AG08396 (cell line): ENCODE measurements around the gene ARHGAP6.

Source experiments
- DNase-seq: peaks from one replicate; pipeline ENCODE4 v3.0.0; 2012; ENCODE audit warnings: low spot score, mixed read lengths

The ARHGAP6 gene, protein sequence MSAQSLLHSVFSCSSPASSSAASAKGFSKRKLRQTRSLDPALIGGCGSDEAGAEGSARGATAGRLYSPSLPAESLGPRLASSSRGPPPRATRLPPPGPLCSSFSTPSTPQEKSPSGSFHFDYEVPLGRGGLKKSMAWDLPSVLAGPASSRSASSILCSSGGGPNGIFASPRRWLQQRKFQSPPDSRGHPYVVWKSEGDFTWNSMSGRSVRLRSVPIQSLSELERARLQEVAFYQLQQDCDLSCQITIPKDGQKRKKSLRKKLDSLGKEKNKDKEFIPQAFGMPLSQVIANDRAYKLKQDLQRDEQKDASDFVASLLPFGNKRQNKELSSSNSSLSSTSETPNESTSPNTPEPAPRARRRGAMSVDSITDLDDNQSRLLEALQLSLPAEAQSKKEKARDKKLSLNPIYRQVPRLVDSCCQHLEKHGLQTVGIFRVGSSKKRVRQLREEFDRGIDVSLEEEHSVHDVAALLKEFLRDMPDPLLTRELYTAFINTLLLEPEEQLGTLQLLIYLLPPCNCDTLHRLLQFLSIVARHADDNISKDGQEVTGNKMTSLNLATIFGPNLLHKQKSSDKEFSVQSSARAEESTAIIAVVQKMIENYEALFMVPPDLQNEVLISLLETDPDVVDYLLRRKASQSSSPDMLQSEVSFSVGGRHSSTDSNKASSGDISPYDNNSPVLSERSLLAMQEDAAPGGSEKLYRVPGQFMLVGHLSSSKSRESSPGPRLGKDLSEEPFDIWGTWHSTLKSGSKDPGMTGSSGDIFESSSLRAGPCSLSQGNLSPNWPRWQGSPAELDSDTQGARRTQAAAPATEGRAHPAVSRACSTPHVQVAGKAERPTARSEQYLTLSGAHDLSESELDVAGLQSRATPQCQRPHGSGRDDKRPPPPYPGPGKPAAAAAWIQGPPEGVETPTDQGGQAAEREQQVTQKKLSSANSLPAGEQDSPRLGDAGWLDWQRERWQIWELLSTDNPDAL (N-terminal part only)

DNA sequence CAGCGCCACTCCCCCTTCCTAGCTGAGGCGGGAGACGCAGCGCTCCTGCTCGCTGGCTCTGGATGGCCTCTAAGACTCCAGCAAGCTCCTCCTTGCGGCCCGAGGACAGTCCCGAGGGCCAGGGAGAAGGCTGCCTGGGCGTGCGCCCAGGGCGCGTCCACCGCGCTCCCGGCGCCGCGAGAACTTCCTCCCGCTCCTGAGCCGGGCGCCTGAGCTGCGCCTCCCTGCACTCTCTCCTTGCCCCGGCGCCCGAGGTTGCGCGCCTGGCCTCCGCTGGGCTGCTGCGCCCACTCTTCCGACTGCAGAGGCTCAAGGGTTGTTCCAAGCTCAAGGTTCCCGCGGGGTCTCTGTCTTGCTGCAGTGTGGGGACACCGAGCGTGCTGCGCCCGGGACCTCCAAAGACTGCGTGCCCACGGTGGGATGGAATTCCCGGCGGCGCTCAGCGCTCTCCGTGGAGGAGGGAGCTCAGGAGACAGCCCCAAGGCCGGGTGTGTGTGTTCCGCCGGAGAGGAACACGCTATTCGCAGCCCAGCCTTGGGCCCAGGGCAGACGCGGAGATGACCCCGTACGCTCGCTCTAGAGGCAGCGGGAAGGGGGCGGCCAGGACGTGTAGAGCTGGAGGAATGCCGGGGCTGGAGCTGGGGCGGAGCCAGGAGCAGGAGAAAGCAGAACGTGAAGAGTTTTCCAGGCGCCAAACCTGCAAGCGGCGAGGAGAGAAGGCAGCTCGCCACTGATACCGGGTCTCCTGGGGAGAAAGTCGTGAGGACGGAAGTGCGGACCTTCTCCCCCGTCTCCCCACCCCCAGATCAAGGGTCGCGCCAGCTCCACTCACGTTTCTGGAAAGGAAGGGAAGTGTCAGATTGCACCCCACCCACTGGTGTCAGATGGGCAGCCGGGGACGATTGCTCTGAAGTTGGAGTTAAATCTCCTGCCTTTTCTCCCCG, at the start of gene ARHGAP6:
ARHGAP6 (minus strand) TSS at position 753 of the 944 bp plus-strand sequence. CDS start 1,092 bp downstream, outside the sequence.
- peak; percentile 57 for DNase-seq

DNA sequence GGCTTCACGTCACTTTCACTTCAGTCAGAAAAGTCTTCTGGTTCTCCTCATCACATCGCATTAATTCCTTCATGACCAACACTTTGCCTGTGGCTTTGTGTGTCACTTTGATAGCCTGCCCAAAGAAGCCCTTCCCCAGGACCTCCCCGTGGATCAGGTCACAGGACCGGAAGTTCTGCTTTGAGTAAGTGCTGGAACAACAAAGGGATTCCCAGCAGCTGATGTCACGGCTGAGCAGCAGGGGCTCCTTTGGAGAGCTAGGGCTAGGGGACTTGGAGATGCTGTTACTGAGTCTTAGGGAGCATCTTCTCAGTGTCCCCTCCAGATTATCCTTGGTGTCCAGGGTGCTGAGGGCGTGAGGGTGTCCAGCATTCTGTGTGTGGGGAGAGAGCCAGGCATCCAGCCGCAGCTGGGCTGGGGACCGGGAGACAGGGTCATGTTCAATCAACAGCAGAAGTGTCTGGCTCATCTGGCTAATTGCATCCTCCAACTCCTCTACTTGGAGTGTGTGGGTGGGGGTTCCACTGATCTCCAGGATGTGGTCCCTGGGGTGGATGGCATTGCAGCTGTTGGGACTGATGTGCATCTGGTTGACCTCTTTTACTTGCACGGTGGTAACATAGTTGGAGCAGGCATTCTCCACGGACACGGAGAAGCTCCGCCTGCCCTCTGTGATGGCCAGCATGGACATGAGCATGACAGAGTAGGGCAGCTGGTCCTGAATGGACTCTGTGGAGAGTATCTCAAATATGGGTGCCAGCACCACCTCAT, 39.2 kb upstream of the ARHGAP6 start:
- DNase-seq = peak; percentile 25

DNA sequence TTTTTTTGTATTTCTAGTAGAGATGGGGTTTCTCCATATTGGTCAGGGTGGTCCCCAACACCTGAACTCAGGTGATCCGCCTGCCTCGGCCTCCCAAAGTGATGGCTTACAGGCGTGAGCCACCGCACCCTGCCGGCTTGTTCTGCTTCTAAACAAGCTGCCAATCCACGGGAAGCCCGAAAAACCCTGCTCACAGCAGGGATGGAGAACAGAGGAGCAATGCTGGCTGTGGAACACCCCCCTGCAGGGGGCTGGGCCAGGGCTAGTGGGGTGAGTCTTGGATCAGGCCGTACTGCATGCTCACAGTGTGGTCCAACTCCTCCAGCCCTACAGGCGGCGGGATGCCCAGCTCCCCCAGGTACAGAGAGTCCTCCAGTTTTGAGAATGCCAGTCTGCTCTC, 38.1 kb upstream of the ARHGAP6 start:
- no peak for DNase-seq

DNA sequence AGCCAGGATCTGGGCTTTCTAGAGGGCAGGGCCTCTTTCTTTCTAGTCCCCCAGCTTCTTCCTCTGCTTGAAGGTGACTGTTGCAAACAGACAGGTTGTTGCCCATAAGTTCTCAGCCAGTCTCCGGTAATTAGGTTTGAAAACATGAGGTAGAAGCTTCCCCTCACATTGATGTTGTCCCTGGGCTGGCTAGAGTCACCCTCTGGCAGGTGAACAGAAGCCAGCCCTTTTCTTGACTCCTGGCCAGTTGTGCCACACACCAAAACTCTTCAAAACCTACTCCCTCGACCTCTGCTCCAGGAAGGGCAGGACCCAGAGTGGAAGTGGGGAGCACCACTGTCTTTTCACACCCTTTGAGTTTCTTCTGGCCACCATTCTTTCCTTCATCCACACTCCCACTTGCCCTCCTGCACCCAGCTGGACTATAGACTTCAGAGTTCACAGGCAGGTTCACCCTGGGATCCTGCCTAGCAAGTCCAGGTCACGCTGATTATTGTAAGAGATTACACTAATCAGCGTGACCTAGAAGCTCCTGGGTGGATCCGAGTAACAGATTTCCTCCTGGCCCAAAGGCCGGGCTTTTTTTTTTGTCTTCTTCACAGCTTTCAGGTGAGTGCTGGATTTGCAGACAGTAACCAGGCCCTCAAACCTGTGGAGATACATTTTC, 37.4 kb upstream of the ARHGAP6 start:
- DNase-seq = no peak

DNA sequence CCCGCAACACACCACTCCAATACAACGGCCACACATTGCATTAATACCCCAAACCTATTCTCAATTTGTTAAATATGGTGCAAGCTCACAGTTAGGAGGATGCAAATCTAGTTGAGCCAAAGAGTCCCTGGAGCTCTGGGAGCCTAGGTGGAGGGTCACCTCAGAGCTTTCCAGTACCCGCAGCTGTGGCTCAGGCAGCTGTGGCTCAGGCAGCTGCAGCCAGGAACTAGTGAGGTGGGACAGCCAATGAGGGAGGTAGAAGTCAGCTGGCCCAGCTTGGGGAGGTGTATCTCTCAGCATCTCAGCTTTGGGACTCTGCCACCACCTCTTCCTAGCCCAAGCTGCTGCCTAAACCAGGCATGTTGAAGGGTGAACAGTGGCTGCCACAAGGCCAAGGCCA, 36.7 kb upstream of the ARHGAP6 start:
- no peak for DNase-seq

DNA sequence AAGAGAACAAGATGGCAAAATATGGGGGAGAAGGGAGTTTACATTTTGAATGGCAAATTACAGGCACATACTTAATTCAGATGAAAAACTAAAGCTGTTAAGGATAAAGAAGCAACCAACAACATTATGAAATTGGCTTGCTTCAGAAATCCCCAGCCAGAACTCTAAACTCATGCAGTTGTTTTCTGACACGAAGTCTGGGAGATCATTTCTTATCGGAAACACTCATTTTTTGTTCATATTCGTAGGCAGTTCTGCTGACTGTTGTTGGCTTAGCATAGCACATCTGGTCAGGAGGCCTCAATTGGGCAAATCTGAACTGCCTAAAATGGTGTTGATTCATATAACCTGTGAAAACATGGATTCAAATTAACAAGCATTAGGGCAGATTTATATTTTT, 33.0 kb upstream of the ARHGAP6 start:
- no peak for DNase-seq

DNA sequence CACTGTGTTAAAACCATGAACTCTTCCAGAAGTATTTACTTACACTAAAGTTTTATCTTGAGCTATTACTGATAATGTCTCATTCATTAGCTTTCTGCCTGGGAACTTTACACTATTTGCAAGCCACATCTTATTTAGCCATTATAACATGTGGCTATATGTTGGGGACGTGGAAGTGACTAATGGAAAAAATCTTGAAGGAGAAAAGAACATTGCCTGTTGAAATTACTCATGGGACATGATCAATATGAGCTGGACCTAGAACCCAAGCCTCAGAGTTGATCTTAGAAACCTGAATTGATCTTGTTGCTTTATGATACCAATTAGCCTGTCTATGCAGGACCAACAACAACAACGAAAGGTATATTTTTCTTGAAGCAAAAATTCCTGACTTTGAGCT, 22.5 kb upstream of the ARHGAP6 start:
- DNase-seq = no peak

DNA sequence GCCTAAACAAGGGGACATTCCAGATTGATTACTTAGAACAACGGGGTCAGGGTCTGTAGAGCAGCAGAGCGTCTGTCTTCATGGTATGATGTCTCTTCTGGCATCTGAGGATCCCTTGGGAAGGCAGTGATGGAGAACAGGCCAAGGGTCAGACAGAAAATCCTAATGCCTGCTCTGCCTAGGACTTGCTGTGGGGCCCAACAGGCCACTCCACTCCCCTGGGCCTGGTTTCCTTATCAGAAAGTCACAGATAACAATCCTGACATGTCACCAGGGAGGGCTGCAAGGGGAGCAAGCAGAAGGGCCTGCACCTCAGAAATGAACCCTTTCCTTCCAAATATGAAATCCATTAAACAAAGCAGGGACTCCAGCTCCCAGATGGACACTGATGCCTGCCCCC, 21.4 kb upstream of the ARHGAP6 start:
- DNase-seq = no peak

DNA sequence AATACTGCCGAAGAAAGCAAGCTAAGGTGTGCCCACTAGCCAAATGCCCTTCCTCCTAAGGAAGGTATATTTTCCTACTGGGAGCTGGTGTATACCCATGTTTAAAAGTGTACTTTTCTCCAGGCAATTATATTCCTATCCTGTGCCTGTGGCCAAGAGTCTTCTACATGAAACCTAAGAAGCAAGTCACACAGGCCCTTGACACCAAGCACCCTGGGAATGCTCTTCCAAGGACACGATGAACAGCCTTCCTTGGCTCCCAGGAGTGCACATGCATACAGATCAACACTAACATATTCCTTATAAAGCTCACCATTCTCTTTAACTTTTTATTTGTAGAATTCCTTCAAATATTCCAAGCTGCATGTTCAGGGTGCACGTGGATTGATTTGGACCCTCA, 17.3 kb upstream of the ARHGAP6 start:
- DNase-seq = no peak

DNA sequence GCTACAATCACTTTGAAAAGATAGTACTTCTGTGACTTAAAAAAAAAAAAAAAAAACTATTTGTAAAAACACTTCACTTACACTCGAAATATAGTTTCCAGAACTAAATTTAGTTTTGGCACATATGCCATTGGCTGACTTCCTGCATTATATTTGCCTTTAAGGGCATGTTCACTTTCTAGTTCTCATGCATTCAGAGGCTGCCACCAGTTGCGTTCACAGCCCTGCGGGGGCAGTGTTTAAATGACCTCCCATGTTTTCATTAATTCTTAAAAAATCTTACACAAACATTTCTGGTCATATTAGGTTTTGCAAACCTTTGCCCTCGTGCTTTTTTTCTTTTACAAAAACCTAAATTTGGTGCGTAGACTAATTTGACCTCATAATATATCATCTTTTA, 12.4 kb upstream of the ARHGAP6 start:
- no peak for DNase-seq

DNA sequence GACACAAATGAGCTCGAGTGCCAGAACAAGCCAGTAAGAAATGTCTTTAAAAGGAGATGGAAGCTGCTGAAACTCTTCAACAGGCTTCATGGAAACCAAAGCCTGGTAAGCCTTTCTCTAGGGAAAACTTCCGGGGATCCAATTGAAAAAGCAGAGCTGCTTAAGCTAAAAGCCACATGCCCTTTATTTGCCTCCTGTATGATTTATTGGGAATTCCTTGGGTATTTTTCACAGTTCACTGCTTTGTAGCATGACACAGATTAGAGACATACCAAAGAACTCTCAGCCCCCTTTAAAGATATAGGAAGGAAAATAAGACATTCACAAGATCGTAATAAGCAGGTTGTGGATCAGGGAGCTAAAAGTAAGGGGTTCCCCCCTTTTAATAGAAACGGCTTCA, 6.5 kb upstream of the ARHGAP6 start:
- DNase-seq = no peak

DNA sequence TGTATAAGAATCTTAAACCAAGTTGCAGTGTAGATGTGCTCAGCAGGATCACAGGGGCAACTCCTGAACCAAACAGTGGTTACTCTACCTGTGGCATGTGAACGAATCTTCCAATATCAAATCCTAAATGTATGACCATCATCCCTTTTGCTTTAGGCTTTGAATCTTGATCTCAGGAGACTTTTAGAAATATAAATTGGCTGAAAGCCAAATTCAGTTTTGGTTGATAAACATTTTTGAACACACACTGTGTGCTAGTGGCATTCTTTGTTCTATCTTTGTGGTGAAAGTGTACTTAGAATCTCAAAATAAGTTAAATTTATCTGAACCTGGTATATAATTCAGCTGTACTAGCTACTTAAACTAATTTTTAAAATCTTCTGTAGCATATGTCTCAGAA, 4.6 kb upstream of the ARHGAP6 start:
- no peak for DNase-seq

DNA sequence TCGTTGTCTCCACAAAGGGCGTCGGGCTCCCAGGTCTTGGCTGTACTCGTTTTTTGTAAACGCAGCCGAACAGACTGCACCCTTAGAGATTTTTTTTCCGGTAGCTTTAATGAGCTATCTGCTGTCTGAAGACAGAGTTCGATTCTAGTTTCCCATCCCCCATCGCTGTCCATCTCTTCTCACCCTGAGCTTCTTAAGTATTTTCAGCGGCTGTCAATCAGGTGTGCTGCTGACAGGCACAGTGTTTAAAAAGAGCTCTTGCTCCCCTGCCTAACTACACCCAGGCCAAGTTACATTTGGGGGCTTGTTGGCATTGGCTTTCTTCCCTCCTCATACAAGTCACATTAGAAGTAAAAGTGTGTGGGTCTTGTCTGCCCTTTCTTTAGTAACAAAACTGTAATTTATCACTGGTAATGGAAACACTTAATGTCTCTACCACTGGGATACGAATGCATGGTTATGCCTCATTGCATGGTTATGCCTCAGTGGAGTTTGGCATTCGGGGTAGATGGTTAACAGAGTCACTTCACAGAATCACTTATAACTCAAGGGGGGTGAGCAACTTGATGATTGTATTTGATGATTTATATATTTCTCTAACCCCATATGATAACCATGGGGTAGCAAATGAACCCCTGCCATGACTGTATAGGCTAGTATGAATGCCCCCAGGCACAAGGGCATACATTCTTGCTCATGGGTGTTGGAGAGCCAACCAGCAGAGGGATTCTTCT, 1.4 kb upstream of the ARHGAP6 start:
- DNase-seq = no peak

DNA sequence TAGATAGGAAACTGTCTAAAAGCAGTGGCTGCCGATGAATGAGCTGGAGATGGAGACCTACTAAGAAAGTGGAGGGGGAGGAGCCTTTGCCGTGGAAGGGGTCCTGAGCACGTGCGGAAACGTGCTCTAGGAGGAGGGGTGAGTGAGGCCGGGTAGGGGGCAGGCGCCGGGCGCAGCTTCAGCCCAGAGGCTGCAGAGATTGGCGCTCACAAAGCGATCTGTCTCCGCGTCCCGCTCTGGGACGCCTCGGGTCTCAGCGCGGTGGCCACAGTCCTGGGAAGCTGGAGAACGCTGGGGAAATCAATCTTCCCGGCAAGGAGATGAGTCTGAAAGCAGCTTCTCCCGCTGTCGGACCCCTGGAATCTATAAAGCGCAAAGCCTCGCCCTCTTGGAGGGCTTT, 444 bp upstream of the ARHGAP6 start:
- no peak for DNase-seq

DNA sequence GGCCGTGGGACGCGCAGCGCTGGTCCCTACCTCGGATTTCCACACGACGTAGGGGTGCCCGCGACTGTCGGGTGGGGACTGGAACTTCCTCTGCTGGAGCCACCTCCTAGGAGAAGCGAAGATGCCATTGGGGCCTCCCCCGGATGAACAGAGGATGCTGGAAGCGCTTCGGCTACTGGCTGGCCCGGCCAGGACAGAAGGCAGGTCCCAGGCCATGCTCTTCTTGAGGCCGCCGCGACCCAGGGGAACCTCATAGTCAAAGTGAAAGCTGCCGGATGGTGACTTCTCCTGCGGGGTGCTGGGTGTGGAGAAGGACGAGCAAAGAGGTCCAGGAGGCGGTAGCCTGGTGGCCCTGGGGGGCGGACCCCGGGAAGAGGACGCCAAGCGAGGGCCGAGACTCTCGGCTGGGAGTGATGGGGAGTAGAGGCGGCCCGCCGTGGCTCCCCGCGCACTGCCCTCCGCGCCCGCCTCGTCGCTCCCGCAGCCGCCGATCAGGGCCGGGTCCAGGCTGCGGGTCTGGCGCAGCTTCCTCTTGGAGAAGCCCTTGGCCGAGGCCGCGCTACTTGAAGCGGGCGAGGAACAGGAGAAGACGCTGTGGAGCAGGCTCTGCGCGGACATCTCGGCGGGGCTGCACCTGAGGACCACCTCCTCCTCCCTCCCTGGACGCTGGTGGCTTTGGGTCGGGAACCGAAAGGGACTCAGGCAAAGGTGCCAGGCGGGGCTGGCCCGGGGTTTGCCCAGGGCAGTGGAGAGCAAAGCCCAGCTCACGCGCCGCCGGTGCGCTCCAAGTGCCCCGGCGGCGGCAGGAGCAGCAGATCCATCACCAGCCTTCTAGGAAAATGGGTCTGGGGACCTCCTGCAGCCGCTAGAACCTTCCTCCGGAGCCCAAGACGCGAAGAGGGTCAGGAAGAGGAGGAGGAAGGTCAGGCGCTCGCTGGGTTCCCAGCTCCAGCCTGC, 1.2 kb downstream of the ARHGAP6 start:
- peak; percentile 20 for DNase-seq

DNA sequence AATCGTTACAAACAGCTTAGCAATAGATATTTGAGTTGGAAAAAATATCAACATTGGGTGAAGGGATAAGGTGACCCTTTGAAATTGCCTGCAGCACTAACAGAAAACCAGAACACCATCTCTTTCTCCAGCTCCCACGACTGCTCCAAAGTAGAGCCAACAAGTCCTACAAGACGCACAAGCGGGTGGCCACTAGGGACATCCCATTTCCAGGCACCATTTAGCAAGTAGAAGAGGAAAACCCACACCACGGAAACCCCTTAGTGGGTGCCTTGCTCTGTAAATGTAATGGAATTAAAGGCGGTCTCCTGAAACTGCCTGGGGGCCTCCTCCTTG, 1.9 kb downstream of the ARHGAP6 start:
- no peak for DNase-seq

DNA sequence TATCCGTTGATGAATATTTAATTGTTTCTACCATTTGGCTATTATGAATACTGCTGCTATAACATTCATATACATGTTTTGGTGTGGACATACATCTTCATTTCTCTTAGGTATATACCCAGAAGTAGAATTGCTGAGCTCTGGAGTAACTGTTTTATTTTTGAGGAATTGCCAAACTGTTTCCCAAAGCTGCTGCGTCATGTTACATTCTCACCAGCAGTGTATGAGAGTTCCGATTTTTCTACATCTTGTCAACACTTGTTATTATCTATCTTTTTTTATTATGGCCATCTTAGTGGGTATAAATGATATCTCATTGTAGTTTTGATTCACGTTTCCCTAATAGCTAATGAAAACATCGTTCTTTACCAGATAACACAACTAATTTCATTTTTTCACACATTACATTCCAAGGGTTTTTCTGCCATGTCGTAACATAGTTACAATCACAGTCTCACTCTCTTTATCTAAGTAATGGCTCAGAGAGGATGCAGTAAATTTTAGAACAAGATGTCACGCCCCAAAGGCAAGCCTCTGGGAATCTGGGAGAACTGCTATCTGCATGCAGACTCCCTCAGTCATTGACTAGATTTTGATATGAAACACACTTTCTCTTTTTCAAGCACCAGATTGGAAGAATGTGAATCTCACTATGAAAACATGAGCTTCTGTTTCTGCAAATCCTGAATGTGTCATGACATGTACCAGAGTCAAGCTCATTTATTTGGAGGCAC, 10.3 kb downstream of the ARHGAP6 start:
- no peak for DNase-seq
